ENCODE measurements around the gene WDR75.
"Not testable (repeated sequence)": the region's sequence is repeated elsewhere in the genome, so short reads cannot be mapped to it uniquely, and the experiment has no call there.

The WDR75 gene

GRCh38 chr2:189435803-189436202 lies 5.5 kb upstream of the WDR75 start:
- intact Hi-C loops (cut with DNase I) = not testable (repeated sequence)

GRCh38 chr2:189437926-189438325 lies 3.3 kb upstream of the WDR75 start:
- DNase-seq = no peak
- intact Hi-C loops (cut with DNase I) = no loop called here

More at GRCh38 chr2:189435803-189436202, 5.5 kb upstream of the WDR75 start:
- not testable (repeated sequence) for DNase-seq

GRCh38 chr2:189439342-189439741 lies 1.9 kb upstream of the WDR75 start:
- intact Hi-C loops (cut with DNase I) = no loop called here

GRCh38 chr2:189440644-189440946 lies 679 bp upstream of the WDR75 start:
- DNase-seq = peak in 1 of 42 donors; percentile 16
- intact Hi-C loops (cut with DNase I) = no loop called here

More at GRCh38 chr2:189439342-189439741, 1.9 kb upstream of the WDR75 start:
- DNase-seq = no peak

- intact Hi-C loops (cut with DNase I) = no loop called here
- no peak for DNase-seq
These were observed 418 bp downstream of the WDR75 start for GRCh38 chr2:189441709-189442074.

GRCh38 chr2:189442468-189442867 lies 1.2 kb downstream of the WDR75 start:
- intact Hi-C loops (cut with DNase I) = no loop called here
- DNase-seq = peak in 1 of 42 donors; percentile 14

- intact Hi-C loops (cut with DNase I) = no loop called here
- DNase-seq = no peak
These were observed 3.0 kb downstream of the WDR75 start for GRCh38 chr2:189444322-189444721.

GRCh38 chr2:189446780-189447179 lies 5.5 kb downstream of the WDR75 start:
- intact Hi-C loops (cut with DNase I) = no loop called here
- no peak for DNase-seq

- intact Hi-C loops (cut with DNase I) = no loop called here
- DNase-seq = no peak
These were observed 12.7 kb downstream of the WDR75 start for GRCh38 chr2:189454009-189454408.

- DNase-seq = no peak
- intact Hi-C loops (cut with DNase I) = no loop called here
These were observed 23.8 kb downstream of the WDR75 start for GRCh38 chr2:189465076-189465475.

GRCh38 chr2:189465478-189465877 lies 24.2 kb downstream of the WDR75 start:
- intact Hi-C loops (cut with DNase I) = no loop called here
- DNase-seq = no peak

- no peak for DNase-seq
- intact Hi-C loops (cut with DNase I) = no loop called here
These were observed 24.8 kb downstream of the WDR75 start for GRCh38 chr2:189466046-189466445.

- DNase-seq = peak in 1 of 42 donors; percentile 6
- intact Hi-C loops (cut with DNase I) = no loop called here
These were observed 25.4 kb downstream of the WDR75 start for GRCh38 chr2:189466656-189467055.

- DNase-seq = no peak
- intact Hi-C loops (cut with DNase I) = no loop called here
These were observed 25.9 kb downstream of the WDR75 start for GRCh38 chr2:189467160-189467559.

- no peak for DNase-seq
These were observed 26.3 kb downstream of the WDR75 start for GRCh38 chr2:189467593-189467992.

GRCh38 chr2:189474526-189474925 lies 33.3 kb downstream of the WDR75 start:
- no peak for DNase-seq
- intact Hi-C loops (cut with DNase I) = no loop called here

More at GRCh38 chr2:189467593-189467992, 26.3 kb downstream of the WDR75 start:
- intact Hi-C loops (cut with DNase I) = no loop called here

GRCh38 chr2:189477756-189478155 lies 36.5 kb downstream of the WDR75 start:
- intact Hi-C loops (cut with DNase I) = no loop called here
- DNase-seq = no peak

- intact Hi-C loops (cut with DNase I) = not testable (repeated sequence)
These were observed 37.0 kb downstream of the WDR75 start for GRCh38 chr2:189478289-189478688.

GRCh38 chr2:189481071-189481470 lies 39.8 kb downstream of the WDR75 start:
- intact Hi-C loops (cut with DNase I) = no loop called here
- no peak for DNase-seq

More at GRCh38 chr2:189478289-189478688, 37.0 kb downstream of the WDR75 start:
- DNase-seq = not testable (repeated sequence)

- intact Hi-C loops (cut with DNase I) = no loop called here
- DNase-seq = no peak
These were observed 42.3 kb downstream of the WDR75 start for GRCh38 chr2:189483571-189483970.

- intact Hi-C loops (cut with DNase I) = no loop called here
- no peak for DNase-seq
These were observed 42.9 kb downstream of the WDR75 start for GRCh38 chr2:189483980-189484740.
